GM18873 (cell line): ENCODE results near the gene TBX2.

Source experiments
- ATAC-seq: cut with Tn5 transposase; IDR thresholded peaks from one replicate; pipeline ENCODE4 v1.9.1; 2021; ENCODE audit warnings: mild to moderate bottlenecking, moderate library complexity, moderate number of reproducible peaks; ENCODE audit not compliant: unreplicated experiment, low FRiP score

The TBX2 gene

GRCh38 chr17:61385577-61386236 lies 13.9 kb upstream of the TBX2 start:
- ATAC-seq: no peak

- ATAC-seq: no peak
Observed at GRCh38 chr17:61386251-61386650, 13.4 kb upstream of the TBX2 start.

DNA sequence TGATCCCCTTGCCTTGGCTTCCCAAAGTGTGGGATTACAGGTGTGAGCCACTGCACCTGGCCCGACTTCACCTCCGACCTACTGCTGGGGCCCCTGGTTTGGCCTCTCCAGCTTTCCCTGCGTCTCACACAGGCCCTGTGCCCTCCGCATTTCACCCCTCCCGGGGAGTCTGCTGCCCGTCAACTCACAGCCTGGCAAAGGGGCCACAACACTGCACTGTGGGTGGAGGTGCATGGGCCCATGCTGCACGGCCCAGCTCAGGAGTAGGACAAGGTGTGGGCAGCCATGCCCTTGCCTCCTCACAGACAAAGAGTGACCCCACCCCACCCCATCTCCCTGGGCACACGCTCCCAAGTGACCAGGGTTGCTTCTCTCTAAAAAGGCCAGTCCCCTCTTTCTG lies 12.6 kb upstream of the TBX2 start:
- ATAC-seq: no peak

DNA sequence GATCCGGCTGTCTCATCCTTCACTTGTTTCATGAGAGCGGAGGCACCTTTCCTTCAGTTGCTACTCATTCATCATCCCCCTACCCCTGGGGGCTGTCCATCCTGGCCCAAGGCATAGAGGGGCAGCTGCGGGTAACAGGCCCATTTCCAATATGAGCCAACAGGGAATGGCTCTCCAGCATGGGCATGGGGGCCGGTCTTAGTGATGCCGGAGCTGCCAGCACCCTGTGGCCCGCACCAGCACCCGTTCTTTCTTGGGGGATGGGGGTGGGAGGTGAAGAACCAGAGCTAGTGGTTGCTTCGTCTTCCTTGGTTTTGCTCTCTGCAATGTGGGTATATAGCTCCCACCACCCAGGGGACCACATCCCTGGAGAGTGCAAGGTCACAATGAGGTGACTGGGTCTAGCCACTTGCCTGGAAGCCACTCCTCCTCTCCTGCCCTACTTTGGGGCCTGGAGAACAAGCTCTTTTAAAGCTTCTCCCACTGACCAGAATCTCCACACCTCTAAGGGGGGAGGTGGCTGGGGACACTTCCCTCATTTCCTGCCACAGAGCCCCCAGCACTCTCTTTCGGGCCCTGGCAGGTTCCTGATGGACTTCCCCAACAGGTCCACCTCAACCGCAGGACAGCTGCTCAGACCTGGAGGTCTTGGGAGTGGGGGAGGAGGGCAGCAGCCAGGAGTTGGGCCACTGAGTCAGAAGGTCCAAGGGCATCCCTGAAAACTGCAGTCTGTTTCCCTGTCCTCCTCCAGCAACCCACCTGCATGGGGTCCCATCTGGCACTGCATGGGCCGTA lies 11.9 kb upstream of the TBX2 start:
- no peak for ATAC-seq

GRCh38 chr17:61388561-61389356 lies 10.9 kb upstream of the TBX2 start:
- no peak for ATAC-seq

DNA sequence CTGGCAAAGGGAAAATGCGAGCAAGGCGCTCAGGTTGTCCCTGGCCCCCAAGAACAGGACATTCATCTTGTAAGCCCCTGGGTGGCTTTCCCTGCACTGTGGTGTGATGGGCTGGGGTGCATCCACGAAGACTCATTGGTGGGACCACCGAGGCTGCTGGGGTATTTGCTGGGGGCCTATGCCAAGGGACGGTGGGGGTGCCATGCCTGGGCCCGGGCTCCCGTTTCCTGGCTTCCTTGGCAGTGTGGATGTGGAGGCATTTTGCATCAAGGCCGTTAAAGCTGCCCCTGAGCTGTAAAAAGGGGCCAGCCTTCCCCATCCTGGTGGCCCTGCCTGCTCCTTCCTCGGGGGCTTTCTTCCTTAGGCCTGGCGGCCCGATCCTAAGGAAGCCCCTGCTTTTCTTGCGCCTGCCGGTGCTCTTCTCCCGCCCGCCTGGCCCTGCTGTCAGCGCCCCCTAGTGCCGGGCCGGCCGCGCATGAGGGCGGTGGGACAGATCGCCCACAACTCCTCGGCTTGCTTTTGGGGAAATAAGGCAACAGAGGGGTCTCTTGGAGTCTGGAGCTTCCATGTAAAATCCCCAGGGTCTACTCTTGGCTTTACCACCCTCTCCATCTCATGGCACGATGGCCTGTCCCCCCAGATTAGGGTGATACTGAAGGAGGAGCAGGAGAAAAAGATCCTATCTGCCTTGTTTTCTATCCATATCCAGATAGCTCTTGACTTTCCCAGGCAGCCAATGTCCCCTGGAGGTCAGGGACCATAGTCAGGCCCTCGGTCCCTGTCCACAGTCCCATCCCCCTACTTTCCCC lies 9.8 kb upstream of the TBX2 start:
- no peak for ATAC-seq

DNA sequence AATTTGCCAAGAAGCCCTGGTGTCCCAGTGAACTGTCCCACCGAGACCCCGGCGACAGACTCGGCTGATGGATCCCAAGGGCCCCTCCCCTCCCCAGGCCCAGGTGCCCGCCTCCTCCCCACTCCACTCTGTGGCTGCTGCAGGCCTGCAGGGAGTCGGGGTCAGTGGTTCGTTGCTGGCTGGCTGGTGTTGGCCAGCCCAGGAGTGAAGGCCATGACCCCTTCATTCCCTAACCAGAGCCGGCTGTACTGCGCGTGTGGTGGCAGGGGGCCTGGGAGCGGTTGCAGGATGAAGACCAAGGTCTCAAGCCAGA lies 9.2 kb upstream of the TBX2 start:
- no peak for ATAC-seq

GRCh38 chr17:61391595-61392291 lies 7.9 kb upstream of the TBX2 start:
- no peak for ATAC-seq

GRCh38 chr17:61392679-61393078 lies 7.0 kb upstream of the TBX2 start:
- ATAC-seq: no peak

GRCh38 chr17:61393550-61393903 lies 6.1 kb upstream of the TBX2 start:
- ATAC-seq: no peak

DNA sequence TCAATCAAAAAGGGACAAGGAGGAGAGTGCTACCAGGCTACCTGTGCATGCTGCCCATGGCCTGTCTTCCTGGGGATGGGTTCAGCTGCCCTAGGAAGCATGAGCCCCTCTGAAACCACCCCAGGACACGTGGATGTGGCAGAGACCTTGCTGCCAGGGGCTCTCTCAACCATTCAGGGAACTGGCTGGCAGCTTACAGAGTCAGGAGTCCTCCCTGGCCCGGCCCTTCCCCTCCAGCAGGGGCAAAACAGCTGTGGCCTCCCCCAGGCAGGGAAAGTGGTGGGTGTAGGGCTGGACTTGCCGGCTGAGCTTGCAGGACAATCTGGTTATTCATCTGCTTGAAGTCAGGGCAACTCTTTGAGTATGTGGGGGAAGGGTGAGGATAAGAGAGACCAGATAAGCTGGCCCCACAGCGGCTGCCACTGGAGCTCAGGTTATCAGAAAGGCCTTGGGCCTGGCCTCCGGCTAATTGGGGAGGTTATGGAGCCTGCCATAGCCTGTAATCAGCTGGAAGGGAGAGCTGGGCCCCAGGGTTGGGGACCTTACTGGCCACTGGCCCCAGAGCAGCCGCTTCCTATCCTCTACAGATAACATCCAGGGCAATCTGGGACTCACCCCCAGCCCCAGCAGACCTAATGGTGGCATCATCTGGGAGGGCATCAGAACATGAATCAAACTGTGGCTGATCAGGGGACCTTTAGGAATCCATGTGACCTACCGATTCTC lies 5.6 kb upstream of the TBX2 start:
- ATAC-seq: no peak

DNA sequence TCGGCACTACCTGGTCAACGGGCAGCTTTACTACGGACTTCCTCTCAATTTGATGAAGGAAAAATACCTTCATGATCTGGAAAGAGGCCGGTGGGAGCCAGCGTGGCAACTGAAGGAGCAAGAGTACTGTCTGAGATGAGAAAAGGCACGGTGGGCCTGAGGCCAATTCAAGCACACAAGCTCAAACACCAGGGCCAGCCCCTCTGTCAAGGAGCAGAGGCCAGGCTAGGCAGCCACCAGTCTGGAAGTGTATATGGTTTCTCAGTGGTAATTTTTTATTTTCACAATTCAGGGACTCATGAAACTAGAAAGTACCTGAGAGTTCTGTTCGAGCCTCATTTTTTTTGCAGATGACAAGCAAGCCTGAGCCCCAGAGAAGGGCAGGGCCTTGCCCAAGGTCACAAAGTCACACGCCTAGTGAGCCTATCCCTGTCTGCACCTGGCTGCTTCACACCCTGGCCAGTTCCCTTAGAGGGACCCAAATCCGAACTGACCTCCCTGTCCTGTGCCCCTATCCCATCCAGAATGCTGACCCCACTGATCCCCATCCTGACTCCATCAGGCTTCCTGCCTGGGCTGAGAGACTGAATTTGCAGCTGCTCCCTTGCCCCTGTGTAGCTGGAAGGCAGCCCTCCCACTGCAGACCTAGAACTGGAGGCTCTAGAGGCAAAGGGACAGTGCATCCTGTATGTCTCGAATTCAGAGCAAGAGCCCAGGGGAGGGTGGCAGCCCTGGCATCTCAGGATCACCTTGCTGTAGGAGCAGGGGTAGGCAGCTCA lies 4.8 kb upstream of the TBX2 start:
- ATAC-seq: no peak

- ATAC-seq: no peak
Observed at GRCh38 chr17:61395409-61395982, 4.1 kb upstream of the TBX2 start.

DNA sequence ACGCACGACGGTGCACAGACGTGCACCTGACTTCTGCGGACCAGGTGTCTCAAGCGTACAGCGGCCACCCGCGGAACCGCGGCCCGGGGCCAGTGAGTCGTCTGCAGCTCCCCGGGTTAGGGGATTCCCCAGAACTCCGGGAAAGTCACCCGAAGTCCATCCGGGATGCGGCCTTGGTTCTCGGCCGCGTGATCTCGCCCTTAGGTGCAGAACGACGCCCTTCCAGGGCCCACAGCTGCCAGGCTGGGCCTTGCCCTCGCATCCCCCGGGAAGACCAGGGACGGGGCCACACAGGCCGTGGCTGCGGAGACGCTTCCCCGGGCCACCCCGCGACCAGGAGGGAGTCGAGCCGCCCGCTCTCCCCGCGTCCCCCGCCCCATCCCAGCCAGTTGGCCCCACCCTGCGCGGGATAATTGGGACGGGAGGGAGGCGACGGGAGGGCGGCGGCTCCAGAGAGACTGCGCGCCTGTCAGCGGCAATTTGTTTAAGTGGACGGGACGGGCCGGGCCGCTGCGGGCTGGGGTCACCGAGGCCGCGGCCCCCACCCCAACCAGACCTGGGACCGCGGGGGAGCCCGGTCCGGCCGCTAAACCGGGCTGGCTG lies 3.6 kb upstream of the TBX2 start:
- ATAC-seq: no peak

- no peak for ATAC-seq
Observed at GRCh38 chr17:61396586-61397085, 3.0 kb upstream of the TBX2 start.

DNA sequence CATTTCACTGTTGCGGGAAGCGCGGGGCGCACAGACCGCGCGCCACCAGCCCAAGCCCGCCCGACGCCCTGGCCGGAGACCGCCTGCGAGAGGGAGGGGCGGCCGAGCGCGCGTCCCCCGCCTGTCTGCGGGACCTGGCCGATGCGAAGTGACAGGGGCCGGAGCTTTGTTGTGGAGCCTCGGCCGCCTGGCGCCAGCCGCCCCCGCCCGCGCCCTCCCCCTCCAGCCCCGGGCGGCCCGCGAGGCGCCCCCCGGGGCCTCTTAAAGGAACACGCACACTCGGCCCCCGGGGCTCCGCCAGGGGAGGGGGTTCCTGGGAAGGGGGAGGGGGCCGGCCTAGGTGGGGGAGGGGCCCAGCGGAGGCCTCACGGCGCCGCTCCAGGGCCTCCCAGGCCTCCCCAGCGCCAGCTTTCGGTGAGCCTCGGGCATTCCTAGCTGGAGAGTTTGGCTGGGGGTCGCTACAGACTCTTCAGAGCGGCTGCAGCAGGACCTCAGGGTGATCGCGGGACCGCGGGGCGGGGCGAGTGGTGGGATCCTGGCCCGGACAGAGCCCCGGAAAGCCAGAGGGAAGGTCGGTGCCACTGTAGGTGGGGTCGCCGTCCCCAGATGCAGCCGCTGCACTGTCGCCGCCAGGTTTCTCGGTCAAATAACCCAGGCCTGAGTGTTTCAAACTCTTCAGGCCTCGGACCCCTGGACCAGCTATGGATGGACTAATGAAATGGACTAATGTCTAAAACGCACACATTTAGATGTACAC lies 2.4 kb upstream of the TBX2 start:
- ATAC-seq: no peak

- no peak for ATAC-seq
Observed at GRCh38 chr17:61398721-61399130, 917 bp upstream of the TBX2 start.
